Measurements from ENCODE around the gene PTHLH.

The PTHLH gene

DNA sequence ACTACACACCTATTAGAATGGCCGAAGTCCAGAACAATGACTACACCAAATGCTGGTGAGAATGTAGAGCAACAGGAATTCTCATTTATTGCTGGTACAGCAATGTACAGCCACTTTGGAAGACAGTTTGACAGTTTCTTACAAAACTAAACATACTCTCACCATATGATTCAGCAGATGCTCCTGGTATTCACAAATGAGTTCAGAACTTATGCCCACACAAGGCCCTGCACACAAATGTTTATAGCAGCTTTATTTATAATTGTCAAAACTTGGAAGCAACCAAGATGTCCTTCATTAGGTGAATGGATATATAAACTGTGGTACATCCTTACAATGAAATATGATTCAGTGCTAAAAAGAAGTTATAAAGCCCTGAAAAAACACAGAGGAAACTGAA is 38.3 kb downstream of the PTHLH start:
- TF ChIP-seq, protein P1, sequence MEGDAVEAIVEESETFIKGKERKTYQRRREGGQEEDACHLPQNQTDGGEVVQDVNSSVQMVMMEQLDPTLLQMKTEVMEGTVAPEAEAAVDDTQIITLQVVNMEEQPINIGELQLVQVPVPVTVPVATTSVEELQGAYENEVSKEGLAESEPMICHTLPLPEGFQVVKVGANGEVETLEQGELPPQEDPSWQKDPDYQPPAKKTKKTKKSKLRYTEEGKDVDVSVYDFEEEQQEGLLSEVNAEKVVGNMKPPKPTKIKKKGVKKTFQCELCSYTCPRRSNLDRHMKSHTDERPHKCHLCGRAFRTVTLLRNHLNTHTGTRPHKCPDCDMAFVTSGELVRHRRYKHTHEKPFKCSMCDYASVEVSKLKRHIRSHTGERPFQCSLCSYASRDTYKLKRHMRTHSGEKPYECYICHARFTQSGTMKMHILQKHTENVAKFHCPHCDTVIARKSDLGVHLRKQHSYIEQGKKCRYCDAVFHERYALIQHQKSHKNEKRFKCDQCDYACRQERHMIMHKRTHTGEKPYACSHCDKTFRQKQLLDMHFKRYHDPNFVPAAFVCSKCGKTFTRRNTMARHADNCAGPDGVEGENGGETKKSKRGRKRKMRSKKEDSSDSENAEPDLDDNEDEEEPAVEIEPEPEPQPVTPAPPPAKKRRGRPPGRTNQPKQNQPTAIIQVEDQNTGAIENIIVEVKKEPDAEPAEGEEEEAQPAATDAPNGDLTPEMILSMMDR (IDR thresholded peaks at IDR 0.05; ENCODE audit: low read length, missing control alignments), result no peak
- H3K4me3 ChIP-seq (replicated peaks; ENCODE audit: low read depth, low read length), result no peak overlapping the region
- DNase-seq (ENCODE audit: low read depth), result no peak

DNA sequence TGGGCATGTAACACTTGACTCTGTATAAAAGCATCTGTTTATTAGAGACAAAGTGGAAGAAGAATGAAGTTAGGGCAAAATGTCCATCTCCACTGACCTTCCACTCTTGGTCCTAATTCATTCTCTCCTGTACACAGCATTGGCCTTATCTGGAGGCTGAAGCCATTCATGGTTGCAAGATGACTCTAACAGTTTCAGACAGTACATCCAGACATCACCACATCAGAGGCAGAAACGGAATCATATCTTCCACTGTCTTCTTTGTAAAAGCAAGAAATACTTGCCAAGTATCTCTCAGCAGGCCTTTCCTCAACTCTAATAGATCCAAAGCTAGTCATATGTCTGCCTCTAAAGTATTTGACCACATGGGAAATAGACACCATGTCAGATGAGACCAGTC is 41.1 kb downstream of the PTHLH start:
- TF ChIP-seq, protein P1 (IDR thresholded peaks at IDR 0.05; ENCODE audit: low read length, missing control alignments), result no peak
- H3K4me3 ChIP-seq (replicated peaks; ENCODE audit: low read depth, low read length), result no peak overlapping the region
- DNase-seq (ENCODE audit: low read depth), result no peak

DNA sequence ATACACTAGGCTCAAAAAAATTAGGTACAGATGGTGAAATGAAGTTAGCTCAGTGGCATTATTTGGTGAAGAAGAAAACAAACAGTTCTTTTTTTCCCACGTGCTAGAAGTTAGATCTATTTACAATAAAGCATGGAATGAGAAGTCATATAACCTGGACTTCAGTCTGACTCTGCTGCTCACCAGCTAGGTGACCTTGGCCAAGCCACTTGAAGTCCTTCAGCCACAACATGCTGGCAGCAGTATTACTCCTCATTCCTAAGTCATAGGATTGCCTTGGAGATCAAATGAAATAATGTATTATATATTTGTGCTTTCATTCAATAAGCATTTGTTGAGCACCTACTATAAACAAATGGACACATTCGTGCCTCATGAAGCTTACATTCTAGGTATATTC is 45.2 kb downstream of the PTHLH start:
- TF ChIP-seq, protein P1 (IDR thresholded peaks at IDR 0.05; ENCODE audit: low read length, missing control alignments), result no peak
- DNase-seq (ENCODE audit: low read depth), result no peak

DNA sequence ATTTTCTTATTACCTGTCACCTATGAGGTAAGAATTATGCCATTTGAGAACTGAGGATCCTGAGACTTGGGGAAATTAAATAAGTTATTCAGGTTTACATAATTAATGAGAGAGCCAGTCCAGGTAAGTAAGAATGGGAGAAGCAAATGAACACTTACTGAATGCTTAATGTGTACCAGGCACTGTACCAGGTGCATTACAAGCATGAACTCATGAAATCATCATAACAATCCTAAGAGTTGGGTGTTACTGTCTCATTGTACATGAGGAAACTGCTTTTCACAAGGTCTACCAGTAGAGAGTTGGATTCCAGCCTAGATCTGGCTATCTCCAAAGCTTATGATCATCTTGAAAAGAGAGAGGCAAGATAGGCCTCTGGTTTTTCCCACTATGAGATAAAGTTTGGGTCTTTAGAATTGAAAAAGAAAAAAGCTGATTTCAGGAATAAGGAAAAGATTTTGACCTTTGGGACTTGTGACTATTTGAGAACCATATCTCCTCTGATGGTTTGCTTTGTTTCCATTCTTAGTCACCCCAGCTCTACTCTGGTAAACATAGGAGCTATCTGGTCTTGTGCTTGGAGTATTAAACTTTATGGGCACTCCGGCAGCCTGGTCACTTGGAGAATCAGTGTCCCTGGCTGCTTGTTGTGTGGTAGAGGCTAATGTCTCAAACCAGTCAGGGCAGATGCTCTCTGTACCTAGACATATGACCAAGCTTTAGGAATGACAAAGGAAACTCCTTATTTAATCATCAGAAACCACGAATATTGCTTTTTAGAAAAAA is 48.0 kb downstream of the PTHLH start:
- no peak for DNase-seq (ENCODE audit: low read depth)
- H3K4me3 ChIP-seq (replicated peaks; ENCODE audit: low read depth, low read length), result no peak overlapping the region
- TF ChIP-seq, protein P1 (IDR thresholded peaks at IDR 0.05; ENCODE audit: low read length, missing control alignments), result no peak

More for the DNA sequence above, 45.2 kb downstream of the PTHLH start:
- no peak overlapping the region for H3K4me3 ChIP-seq (replicated peaks; ENCODE audit: low read depth, low read length)

DNA sequence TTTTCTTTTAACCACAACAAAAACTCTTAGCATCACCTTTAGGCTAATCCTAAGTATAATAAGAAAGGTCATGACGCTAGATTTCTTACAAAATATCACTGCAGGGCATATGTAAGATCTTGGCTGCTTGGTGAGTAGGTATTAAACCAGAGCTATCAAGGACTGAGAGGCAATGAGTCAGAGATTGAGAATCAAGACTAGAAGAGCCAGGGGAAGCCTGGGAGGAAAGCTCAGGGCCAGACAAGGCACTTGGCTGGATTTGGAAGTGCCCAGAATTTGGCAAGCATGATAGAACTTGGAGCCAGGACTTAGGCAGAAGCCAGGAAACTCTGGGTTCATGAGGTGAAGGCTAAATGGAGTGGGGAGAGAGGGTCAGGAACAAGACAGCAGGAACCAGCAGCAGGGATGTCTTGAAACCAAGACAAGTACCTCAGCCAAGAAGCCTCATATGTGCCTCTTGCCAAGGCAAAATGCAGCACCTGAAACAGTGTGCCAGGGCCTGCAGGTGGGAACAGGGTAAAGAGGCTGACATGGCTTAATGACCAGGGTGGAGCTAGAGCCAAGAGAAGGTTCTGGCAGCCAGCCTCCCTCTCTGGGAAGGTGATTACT is 49.9 kb downstream of the PTHLH start:
- no peak overlapping the region for H3K4me3 ChIP-seq (replicated peaks; ENCODE audit: low read depth, low read length)
- TF ChIP-seq, protein P1 (IDR thresholded peaks at IDR 0.05; ENCODE audit: low read length, missing control alignments), result no peak
- DNase-seq (ENCODE audit: low read depth), result peak; percentile 64

DNA sequence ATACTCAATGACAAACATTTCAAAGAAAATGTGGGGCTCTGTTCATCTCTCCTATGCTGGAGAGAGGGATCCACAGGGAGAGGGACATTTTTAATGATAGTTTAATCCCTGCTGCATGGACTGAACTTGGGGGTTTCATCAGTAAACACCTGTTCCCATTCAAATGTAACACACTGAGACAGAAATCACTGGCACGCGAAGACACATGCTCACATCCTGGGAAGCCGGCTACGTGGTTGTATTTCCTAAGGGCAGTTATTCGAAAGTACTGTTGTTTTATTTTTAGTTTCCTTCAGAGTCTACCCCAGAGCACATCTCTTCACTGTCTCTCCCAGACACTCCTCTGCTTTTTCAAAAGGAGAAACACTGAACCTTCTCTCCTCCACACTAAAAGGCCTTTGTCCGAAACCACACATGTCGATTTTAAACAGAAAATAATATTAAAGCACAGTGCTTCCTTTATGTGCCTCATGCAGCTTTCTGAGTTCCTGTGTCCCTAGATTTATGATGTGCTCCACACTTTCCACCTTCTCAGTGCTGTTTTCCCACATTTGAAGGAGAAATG is 52.8 kb downstream of the PTHLH start:
- TF ChIP-seq, protein P1 (IDR thresholded peaks at IDR 0.05; ENCODE audit: low read length, missing control alignments), result no peak
- no peak overlapping the region for H3K4me3 ChIP-seq (replicated peaks; ENCODE audit: low read depth, low read length)
- DNase-seq (ENCODE audit: low read depth), result no peak

All from fibroblast of pulmonary artery (primary cell).